Measurements from ENCODE around the gene FTH1. TPM values are rescaled to one million over a fixed set of nuclear protein-coding genes. Genes with fewer than 3 reads are reported as not detected.

FTH1 gene
- total RNA-seq, 1 experiment from 2014 or later, result 2,322 TPM

- intact Hi-C loops (cut with micrococcal nuclease; ENCODE audit: unreplicated experiment) (no loop called here), in situ Hi-C loops (cut with HindIII; ENCODE audit: low pct_unique_long_range_greater_than_20kb, low sequenced_read_pairs) (no loop called here)
- Histone ChIP-seq H3K27ac (ENCODE audit: low read length) (no peak overlapping the region), H3K27me3 (ENCODE audit: control insufficient read depth, insufficient read depth, low read length) (no peaks in the 10 kb centered on the region), H3K4me1 (ENCODE audit: control insufficient read depth, insufficient read depth, low read length) (no peaks in the 10 kb centered on the region), H3K36me3 (ENCODE audit: control insufficient read depth, insufficient read depth, low read length) (no peaks in the 10 kb centered on the region), H3K4me3 (ENCODE audit: low read depth in 2 of 2, low read length in 2 of 2) (no peak overlapping the region), H3K9me3 (ENCODE audit: control insufficient read depth, insufficient read depth, low read depth, low read length) (no peaks in the 10 kb centered on the region)
- TF ChIP-seq SIN3A (IDR thresholded peaks at IDR 0.05; ENCODE audit: borderline replicate concordance, insufficient read depth, low read depth, low read length), result no peak
- CTCF ChIA-PET, result no interaction called here
- BruUV-seq (replicated peaks), result no TSS peak
- DNase-seq (ENCODE audit: low read depth, low spot score), result no peak
- no peak for ATAC-seq
- POLR2A ChIA-PET, result no interaction called here
Observed at GRCh38 chr11:61927501-61927900, 39.9 kb downstream of the FTH1 start.

- Histone ChIP-seq H3K9me3 (ENCODE audit: control insufficient read depth, insufficient read depth, low read depth, low read length) (no peaks in the 10 kb centered on the region), H3K4me3 (ENCODE audit: low read depth in 2 of 2, low read length in 2 of 2) (no peak overlapping the region), H3K36me3 (ENCODE audit: control insufficient read depth, insufficient read depth, low read length) (no peaks in the 10 kb centered on the region), H3K4me1 (ENCODE audit: control insufficient read depth, insufficient read depth, low read length) (no peaks in the 10 kb centered on the region), H3K27ac (ENCODE audit: low read length) (no peak overlapping the region), H3K27me3 (ENCODE audit: control insufficient read depth, insufficient read depth, low read length) (no peaks in the 10 kb centered on the region)
- no TSS peak for BruUV-seq (replicated peaks)
- CTCF ChIA-PET, result interaction anchor here (0.5 to 1.2 kb wide), 5 partner anchors 12 to 188 kb away, joined by 3 to 9 read pairs (median 4); no protein-coding TSS in a partner anchor
- TF ChIP-seq, protein P1, sequence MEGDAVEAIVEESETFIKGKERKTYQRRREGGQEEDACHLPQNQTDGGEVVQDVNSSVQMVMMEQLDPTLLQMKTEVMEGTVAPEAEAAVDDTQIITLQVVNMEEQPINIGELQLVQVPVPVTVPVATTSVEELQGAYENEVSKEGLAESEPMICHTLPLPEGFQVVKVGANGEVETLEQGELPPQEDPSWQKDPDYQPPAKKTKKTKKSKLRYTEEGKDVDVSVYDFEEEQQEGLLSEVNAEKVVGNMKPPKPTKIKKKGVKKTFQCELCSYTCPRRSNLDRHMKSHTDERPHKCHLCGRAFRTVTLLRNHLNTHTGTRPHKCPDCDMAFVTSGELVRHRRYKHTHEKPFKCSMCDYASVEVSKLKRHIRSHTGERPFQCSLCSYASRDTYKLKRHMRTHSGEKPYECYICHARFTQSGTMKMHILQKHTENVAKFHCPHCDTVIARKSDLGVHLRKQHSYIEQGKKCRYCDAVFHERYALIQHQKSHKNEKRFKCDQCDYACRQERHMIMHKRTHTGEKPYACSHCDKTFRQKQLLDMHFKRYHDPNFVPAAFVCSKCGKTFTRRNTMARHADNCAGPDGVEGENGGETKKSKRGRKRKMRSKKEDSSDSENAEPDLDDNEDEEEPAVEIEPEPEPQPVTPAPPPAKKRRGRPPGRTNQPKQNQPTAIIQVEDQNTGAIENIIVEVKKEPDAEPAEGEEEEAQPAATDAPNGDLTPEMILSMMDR (IDR thresholded peaks at IDR 0.05), result no peak
- no peak for TF ChIP-seq SIN3A (IDR thresholded peaks at IDR 0.05; ENCODE audit: borderline replicate concordance, insufficient read depth, low read depth, low read length)
- TF ChIP-seq, protein P2, sequence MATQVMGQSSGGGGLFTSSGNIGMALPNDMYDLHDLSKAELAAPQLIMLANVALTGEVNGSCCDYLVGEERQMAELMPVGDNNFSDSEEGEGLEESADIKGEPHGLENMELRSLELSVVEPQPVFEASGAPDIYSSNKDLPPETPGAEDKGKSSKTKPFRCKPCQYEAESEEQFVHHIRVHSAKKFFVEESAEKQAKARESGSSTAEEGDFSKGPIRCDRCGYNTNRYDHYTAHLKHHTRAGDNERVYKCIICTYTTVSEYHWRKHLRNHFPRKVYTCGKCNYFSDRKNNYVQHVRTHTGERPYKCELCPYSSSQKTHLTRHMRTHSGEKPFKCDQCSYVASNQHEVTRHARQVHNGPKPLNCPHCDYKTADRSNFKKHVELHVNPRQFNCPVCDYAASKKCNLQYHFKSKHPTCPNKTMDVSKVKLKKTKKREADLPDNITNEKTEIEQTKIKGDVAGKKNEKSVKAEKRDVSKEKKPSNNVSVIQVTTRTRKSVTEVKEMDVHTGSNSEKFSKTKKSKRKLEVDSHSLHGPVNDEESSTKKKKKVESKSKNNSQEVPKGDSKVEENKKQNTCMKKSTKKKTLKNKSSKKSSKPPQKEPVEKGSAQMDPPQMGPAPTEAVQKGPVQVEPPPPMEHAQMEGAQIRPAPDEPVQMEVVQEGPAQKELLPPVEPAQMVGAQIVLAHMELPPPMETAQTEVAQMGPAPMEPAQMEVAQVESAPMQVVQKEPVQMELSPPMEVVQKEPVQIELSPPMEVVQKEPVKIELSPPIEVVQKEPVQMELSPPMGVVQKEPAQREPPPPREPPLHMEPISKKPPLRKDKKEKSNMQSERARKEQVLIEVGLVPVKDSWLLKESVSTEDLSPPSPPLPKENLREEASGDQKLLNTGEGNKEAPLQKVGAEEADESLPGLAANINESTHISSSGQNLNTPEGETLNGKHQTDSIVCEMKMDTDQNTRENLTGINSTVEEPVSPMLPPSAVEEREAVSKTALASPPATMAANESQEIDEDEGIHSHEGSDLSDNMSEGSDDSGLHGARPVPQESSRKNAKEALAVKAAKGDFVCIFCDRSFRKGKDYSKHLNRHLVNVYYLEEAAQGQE (IDR thresholded peaks at IDR 0.05; ENCODE audit: insufficient read depth in 1 of 2, low read depth in 2 of 2, low read length in 1 of 2), result no peak
- TF ChIP-seq TCF7L2 (IDR thresholded peaks at IDR 0.05; ENCODE audit: low read depth, low read length), result no peak
- TF ChIP-seq POLR2AphosphoS5 (IDR thresholded peaks at IDR 0.05; ENCODE audit: low read depth, low read length), result no peak
- no peak for ATAC-seq
- in situ Hi-C loops (cut with HindIII; ENCODE audit: low pct_unique_long_range_greater_than_20kb, low sequenced_read_pairs) (no loop called here), intact Hi-C loops (cut with micrococcal nuclease; ENCODE audit: unreplicated experiment) (no loop called here)
- POLR2A ChIA-PET, result no interaction called here
- DNase-seq (ENCODE audit: low read depth, low spot score), result no peak
Observed at GRCh38 chr11:61926235-61926634, 41.2 kb downstream of the FTH1 start.

DNA sequence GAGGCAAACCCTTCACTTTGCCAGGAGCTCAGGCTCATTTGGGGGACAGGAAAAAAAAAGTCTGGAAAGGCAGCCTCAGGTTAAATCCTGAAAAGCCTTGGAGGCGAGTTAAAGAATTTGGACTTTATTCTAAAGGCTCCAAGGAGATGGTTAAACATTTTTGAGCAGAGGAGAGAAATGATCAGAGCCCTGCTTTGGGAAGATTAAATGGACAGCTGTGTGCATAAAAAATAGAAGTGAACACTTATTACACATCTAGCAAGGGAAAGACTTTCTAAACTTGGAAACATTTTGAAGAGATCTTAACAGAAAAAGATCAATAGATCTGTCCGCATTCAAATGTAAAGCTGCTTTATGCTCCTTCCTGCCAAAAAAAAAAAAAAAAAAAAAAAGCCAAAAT, 41.7 kb downstream of the FTH1 start:
- CTCF ChIA-PET, result interaction anchor here (0.5 to 1.2 kb wide), 6 partner anchors 12 to 1962 kb away, joined by 3 to 9 read pairs (median 5); partner anchors contain the start of gene OOSP4A
- Histone ChIP-seq H3K9me3 (ENCODE audit: control insufficient read depth, insufficient read depth, low read depth, low read length) (no peaks in the 10 kb centered on the region), H3K27ac (ENCODE audit: low read length) (no peak overlapping the region), H3K27me3 (ENCODE audit: control insufficient read depth, insufficient read depth, low read length) (no peaks in the 10 kb centered on the region), H3K4me3 (ENCODE audit: low read depth in 2 of 2, low read length in 2 of 2) (no peak overlapping the region), H3K4me1 (ENCODE audit: control insufficient read depth, insufficient read depth, low read length) (no peaks in the 10 kb centered on the region), H3K36me3 (ENCODE audit: control insufficient read depth, insufficient read depth, low read length) (no peaks in the 10 kb centered on the region)
- BruUV-seq (replicated peaks), result no TSS peak
- TF ChIP-seq POLR2AphosphoS5 (IDR thresholded peaks at IDR 0.05; ENCODE audit: low read depth, low read length) (no peak), SIN3A (IDR thresholded peaks at IDR 0.05; ENCODE audit: borderline replicate concordance, insufficient read depth, low read depth, low read length) (no peak), TCF7L2 (IDR thresholded peaks at IDR 0.05; ENCODE audit: low read depth, low read length) (no peak)
- TF ChIP-seq, protein P2 (IDR thresholded peaks at IDR 0.05; ENCODE audit: insufficient read depth in 1 of 2, low read depth in 2 of 2, low read length in 1 of 2), result no peak
- TF ChIP-seq, protein P1 (IDR thresholded peaks at IDR 0.05), result no peak
- intact Hi-C loops (cut with micrococcal nuclease; ENCODE audit: unreplicated experiment), result no loop called here
- DNase-seq (ENCODE audit: low read depth, low spot score) (no peak), ATAC-seq (no peak)
- POLR2A ChIA-PET, result no interaction called here
- in situ Hi-C loops (cut with HindIII; ENCODE audit: low pct_unique_long_range_greater_than_20kb, low sequenced_read_pairs), result no loop called here

All from Panc1 (cell line).